GM18861 (cell line): Measurements from ENCODE around the gene KDM6A.
A peak's percentile ranks its signal among the peaks of the same experiment; 100 is the strongest.
"Not testable (repeated sequence)": the region's sequence is repeated elsewhere in the genome, so short reads cannot be mapped to it uniquely, and the experiment has no call there.

Experiments used
- ATAC-seq: cut with Tn5 transposase; IDR thresholded peaks from one replicate; pipeline ENCODE4 v1.9.1; 2021; ENCODE audit not compliant: unreplicated experiment

The KDM6A gene

GRCh38 chrX:44915361-44915868 is 42.4 kb downstream of the KDM6A start:
- no peak for ATAC-seq

GRCh38 chrX:44918722-44919121 is 45.7 kb downstream of the KDM6A start:
- no peak for ATAC-seq

- ATAC-seq: no peak
Observed at GRCh38 chrX:44922980-44923379, 50.0 kb downstream of the KDM6A start.

- ATAC-seq: no peak
Observed at GRCh38 chrX:44927398-44927797, 54.4 kb downstream of the KDM6A start.

- ATAC-seq: no peak
Observed at GRCh38 chrX:44931441-44931973, 58.5 kb downstream of the KDM6A start.

GRCh38 chrX:44935172-44935571 is 62.2 kb downstream of the KDM6A start:
- ATAC-seq: no peak

- no peak for ATAC-seq
Observed at GRCh38 chrX:44935640-44936039, 62.7 kb downstream of the KDM6A start.

GRCh38 chrX:44937606-44938005 is 64.6 kb downstream of the KDM6A start:
- peak; percentile 96 for ATAC-seq

GRCh38 chrX:44938111-44938510 is 65.1 kb downstream of the KDM6A start:
- no peak for ATAC-seq

GRCh38 chrX:44940541-44940940 is 67.6 kb downstream of the KDM6A start:
- ATAC-seq: not testable (repeated sequence)

- no peak for ATAC-seq
Observed at GRCh38 chrX:44943007-44943406, 70.0 kb downstream of the KDM6A start.

- ATAC-seq: no peak
Observed at GRCh38 chrX:44944894-44945293, 71.9 kb downstream of the KDM6A start.

- no peak for ATAC-seq
Observed at GRCh38 chrX:44945736-44946135, 72.7 kb downstream of the KDM6A start.

GRCh38 chrX:44946771-44947170 is 73.8 kb downstream of the KDM6A start:
- ATAC-seq: no peak

- ATAC-seq: no peak
Observed at GRCh38 chrX:44947995-44948394, 75.0 kb downstream of the KDM6A start.

- ATAC-seq: no peak
Observed at GRCh38 chrX:44948406-44948805, 75.4 kb downstream of the KDM6A start.

GRCh38 chrX:44949125-44949524 is 76.1 kb downstream of the KDM6A start:
- no peak for ATAC-seq

GRCh38 chrX:44950471-44951366 is 77.7 kb downstream of the KDM6A start:
- ATAC-seq: not testable (repeated sequence)

- ATAC-seq: no peak
Observed at GRCh38 chrX:44951572-44952067, 78.6 kb downstream of the KDM6A start.

- no peak for ATAC-seq
Observed at GRCh38 chrX:44952329-44953027, 79.5 kb downstream of the KDM6A start.

- no peak for ATAC-seq
Observed at GRCh38 chrX:44953734-44954502, 80.9 kb downstream of the KDM6A start.
